GM20431 (cell line): ENCODE results near the gene DCC.

Experiments
- in situ Hi-C: fragments of 300-500 bp; cut with MseI, MboI; formaldehyde crosslinking; loops from one replicate; pipeline ENCODE4 v1.15.0; 2020; ENCODE audit warnings: low sequenced_read_pairs; ENCODE audit not compliant: unreplicated experiment

The DCC gene

GRCh38 chr18:52339891-52340371 is at the start of gene DCC:
DCC (plus strand) TSS chr18:52340197; CDS start chr18:52340788, 591 bp downstream.
- in situ Hi-C loops = loop anchor here (25.0 kb wide), 1 partner anchor 322 kb away; no protein-coding TSS in a partner anchor

- in situ Hi-C loops = no loop called here
These were observed 29.3 kb upstream of the DCC start for GRCh38 chr18:52310651-52311050.

- in situ Hi-C loops = no loop called here
These were observed 28.7 kb upstream of the DCC start for GRCh38 chr18:52311331-52311730.

GRCh38 chr18:52312346-52312745 is 27.7 kb upstream of the DCC start:
- in situ Hi-C loops = no loop called here

- in situ Hi-C loops = no loop called here
These were observed 26.8 kb upstream of the DCC start for GRCh38 chr18:52313213-52313612.

- in situ Hi-C loops = no loop called here
These were observed 20.5 kb upstream of the DCC start for GRCh38 chr18:52319424-52319983.

GRCh38 chr18:52322307-52322706 is 17.7 kb upstream of the DCC start:
- in situ Hi-C loops = no loop called here

- in situ Hi-C loops = no loop called here
These were observed 16.2 kb upstream of the DCC start for GRCh38 chr18:52323802-52324201.

GRCh38 chr18:52325997-52326396 is 14.0 kb upstream of the DCC start:
- in situ Hi-C loops = loop anchor here (25.0 kb wide), 1 partner anchor 336 kb away; no protein-coding TSS in a partner anchor

GRCh38 chr18:52333860-52334259 is 6.1 kb upstream of the DCC start:
- in situ Hi-C loops = loop anchor here (25.0 kb wide), 1 partner anchor 328 kb away; no protein-coding TSS in a partner anchor

GRCh38 chr18:52334307-52334706 is 5.7 kb upstream of the DCC start:
- in situ Hi-C loops = loop anchor here (25.0 kb wide), 1 partner anchor 328 kb away; no protein-coding TSS in a partner anchor

- in situ Hi-C loops = loop anchor here (25.0 kb wide), 1 partner anchor 327 kb away; no protein-coding TSS in a partner anchor
These were observed 5.1 kb upstream of the DCC start for GRCh38 chr18:52334896-52335295.

- in situ Hi-C loops = loop anchor here (25.0 kb wide), 1 partner anchor 325 kb away; no protein-coding TSS in a partner anchor
These were observed 2.7 kb upstream of the DCC start for GRCh38 chr18:52337276-52337675.

- in situ Hi-C loops = loop anchor here (25.0 kb wide), 1 partner anchor 322 kb away; no protein-coding TSS in a partner anchor
These were observed 557 bp downstream of the DCC start for GRCh38 chr18:52340406-52341102.

- in situ Hi-C loops = loop anchor here (25.0 kb wide), 1 partner anchor 321 kb away; no protein-coding TSS in a partner anchor
These were observed 1.1 kb downstream of the DCC start for GRCh38 chr18:52341103-52341432.

GRCh38 chr18:52341608-52342381 is 1.8 kb downstream of the DCC start:
- in situ Hi-C loops = loop anchor here (25.0 kb wide), 1 partner anchor 321 kb away; no protein-coding TSS in a partner anchor

GRCh38 chr18:52342456-52342855 is 2.5 kb downstream of the DCC start:
- in situ Hi-C loops = loop anchor here (25.0 kb wide), 1 partner anchor 320 kb away; no protein-coding TSS in a partner anchor

GRCh38 chr18:52343138-52343537 is 3.1 kb downstream of the DCC start:
- in situ Hi-C loops = loop anchor here (25.0 kb wide), 1 partner anchor 319 kb away; no protein-coding TSS in a partner anchor

- in situ Hi-C loops = loop anchor here (25.0 kb wide), 1 partner anchor 318 kb away; no protein-coding TSS in a partner anchor
These were observed 3.8 kb downstream of the DCC start for GRCh38 chr18:52343731-52344340.

- in situ Hi-C loops = loop anchor here (25.0 kb wide), 1 partner anchor 317 kb away; no protein-coding TSS in a partner anchor
These were observed 4.9 kb downstream of the DCC start for GRCh38 chr18:52344881-52345280.
